Measurements from ENCODE around the gene CHMP2A. TPM values are rescaled to one million over a fixed set of nuclear protein-coding genes. Genes with fewer than 3 reads are reported as not detected.
"Not testable (repeated sequence)": the region's sequence is repeated elsewhere in the genome, so short reads cannot be mapped to it uniquely, and the experiment has no call there.

CHMP2A gene
- total and polyA plus RNA-seq, 5 donors, result 106 to 196 (median 116) TPM

DNA sequence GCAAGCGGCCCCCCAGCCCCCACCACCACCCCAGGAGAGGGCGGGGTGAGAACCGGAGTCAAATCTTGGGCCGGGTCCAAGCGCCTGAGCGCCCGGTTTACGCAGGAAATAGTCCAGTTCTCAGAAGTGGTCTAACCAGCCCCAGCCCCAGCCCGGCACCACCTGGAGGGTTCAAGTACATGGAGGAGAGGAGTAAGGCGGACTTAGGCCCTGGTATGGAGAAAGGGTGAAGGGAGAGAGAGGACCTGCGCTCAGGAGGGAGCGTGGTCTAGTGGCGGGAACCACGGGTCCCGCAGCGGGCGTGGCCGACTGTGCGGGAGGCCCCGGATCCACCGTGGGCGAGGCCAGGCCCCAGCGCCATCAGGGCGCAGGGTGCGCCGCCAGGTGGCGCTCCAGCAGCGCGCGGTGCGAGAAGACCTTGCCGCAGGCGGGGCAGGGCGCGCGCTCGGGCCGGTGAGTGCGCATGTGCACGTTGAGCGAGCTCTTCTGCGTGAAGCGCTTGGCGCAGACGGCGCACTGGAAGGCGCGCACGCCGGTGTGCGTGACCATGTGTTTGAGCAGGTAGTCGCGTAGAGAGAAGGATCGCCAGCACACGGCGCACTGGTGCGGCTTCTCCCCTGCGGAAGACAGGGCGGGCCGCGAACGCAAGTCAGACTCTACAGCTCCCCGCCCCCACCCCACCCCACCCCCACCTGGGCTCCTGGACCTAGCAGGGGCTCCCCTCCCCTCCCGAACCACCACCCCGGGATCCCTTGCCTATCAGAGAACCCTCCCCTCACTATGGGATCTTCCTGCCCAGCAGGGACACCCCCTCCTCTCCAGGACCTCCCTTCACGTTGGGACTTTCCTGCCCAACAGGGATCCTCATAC, 41.0 kb downstream of the CHMP2A start:
- DNase-seq, result peak; percentile 92 to 96 (median 96)
- H3K9me3 ChIP-seq (ENCODE audit: control insufficient read depth, low read length), result no peaks in the 10 kb centered on the region
- WGBS, result 24% methylated on average over 66 of the region's 66 CpGs
- peaks cover 3% of the 10 kb centered on the region for H3K4me1 ChIP-seq (ENCODE audit: control insufficient read depth, insufficient read depth, low read length)
- intact Hi-C loops (cut with DNase I), result no loop called here
- H3K4me3 ChIP-seq (ENCODE audit: low read length), result no peak overlapping the region
- H3K27me3 ChIP-seq (ENCODE audit: control insufficient read depth, insufficient read depth), result no peaks in the 10 kb centered on the region
- H3K27ac ChIP-seq (ENCODE audit: low read length), result no peak overlapping the region
- peak; percentile 86 to 89 for ATAC-seq

DNA sequence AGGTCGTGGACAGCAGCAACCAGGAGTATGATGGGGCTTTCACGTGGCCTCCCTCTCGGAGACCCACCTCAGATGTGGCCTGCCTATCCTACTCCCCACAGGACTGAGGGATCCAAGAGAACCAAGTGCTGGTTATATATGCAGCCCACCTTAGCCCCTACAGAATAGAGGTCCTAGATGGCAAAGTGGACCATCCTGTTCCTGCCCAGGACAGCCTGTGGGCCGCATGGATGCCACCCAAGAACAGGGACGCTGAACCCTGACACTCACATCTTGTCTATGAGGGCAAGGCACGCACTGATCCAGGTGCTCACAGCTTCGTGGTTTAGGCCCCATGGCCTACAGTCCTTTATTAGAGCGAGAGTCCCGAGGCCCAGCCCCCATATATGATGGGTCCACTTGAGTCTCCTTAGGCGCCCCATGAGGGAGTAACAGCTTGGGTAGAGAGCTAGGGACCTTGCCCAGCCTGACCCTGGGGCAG, 41.7 kb downstream of the CHMP2A start:
- no peaks in the 10 kb centered on the region for H3K9me3 ChIP-seq (ENCODE audit: control insufficient read depth, low read length)
- H3K27ac ChIP-seq (ENCODE audit: low read length), result no peak overlapping the region
- H3K4me3 ChIP-seq (ENCODE audit: low read length), result no peak overlapping the region
- H3K27me3 ChIP-seq (ENCODE audit: control insufficient read depth, insufficient read depth), result no peaks in the 10 kb centered on the region
- WGBS, result 86% methylated on average over 10 of the region's 10 CpGs
- H3K4me1 ChIP-seq (ENCODE audit: control insufficient read depth, insufficient read depth, low read length), result peaks cover 3% of the 10 kb centered on the region
- no peak for DNase-seq
- peak in 1 of 2 donors; percentile 8 for ATAC-seq
- intact Hi-C loops (cut with DNase I), result no loop called here

DNA sequence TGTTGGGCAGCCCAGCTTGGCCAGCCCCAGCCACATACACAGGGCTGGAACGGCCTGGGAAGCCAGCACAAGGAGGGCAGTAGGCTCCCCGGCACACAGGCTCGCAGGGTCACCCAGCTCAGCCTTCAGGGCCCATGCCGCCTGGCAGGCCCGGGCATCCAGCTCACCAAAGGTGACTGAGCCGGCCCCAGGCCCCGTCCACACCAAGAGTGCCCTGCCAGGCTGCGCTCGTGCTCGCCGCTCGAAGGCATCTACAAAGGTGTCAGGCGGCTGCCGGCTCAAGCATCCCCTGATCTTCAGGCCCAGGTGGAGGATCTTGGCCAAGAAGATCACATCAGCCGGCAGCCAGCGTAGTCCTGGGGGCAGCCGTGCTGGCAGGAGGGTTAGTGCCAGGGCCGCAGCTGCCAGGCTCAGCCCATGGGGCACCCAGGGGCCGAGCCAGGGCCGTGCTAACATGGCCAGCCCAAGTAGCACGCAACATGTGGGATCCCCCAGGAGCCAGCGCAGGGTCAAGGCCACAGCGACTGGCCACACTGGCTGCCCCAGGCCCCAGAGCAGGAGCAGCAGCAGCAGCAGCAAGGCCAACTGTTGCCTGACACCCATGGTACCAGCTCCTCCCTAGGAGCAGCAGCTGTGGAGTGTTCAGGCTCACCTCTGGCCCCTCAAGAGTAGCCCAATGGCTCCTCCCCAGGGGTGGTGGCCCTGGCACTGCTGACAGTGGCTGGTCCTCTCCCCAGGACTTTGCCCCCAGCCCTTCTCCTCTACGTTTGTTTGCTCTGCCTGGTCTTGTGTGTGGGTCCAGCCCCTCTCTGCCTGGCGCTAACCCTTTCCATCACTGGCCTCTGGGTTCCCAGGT, 43.3 kb downstream of the CHMP2A start, which contains the start of gene SLC27A5:
SLC27A5 (minus strand) TSS at position 640 of the 856 bp plus-strand sequence; CDS start at position 603, 37 bp downstream.
- WGBS, result 89% methylated on average over 25 of the region's 25 CpGs
- intact Hi-C loops (cut with DNase I), result no loop called here
- no peaks in the 10 kb centered on the region for H3K4me1 ChIP-seq (ENCODE audit: control insufficient read depth, insufficient read depth, low read length)

DNA sequence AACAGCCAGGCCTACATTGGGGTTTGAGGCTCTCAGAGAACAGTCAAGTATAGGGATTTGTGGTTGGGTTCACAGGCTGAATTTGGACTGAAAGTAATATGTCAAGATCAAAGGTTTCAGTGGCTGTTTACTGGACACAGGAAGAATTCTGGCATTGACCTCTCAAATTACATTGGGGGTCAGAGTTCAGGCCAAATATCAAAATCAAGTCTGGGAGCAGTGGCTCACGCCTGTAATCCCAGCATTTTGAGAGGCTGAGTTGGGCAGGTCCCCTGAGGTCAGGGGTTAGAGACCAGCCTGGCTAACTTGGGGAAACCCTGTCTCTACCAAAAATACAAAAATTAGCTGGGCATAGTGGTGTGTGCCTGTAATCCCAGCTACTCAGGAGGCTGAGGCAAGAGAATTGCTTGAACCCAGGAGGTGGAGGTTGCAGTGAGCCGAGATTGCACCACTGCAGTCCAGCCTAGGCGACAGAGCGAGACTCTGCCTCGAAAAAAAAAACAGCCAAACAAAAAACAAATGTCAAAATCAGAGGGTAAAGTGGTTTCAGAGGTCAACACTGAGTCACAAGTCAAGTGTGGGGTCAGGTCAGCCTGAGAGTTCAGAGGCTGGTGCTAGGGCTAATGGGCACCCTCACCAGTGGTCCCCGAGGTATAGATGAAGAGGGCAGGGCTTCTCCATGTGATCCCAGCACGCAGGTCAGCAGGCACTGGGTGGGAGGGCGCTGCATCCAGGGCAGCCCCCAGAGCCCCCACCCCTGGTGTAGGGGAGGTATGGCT, 44.6 kb downstream of the CHMP2A start:
- H3K4me3 ChIP-seq (ENCODE audit: low read length), result no peak overlapping the region
- peak in 1 of 3 donors; percentile 51 for DNase-seq
- no peaks in the 10 kb centered on the region for H3K27me3 ChIP-seq (ENCODE audit: control insufficient read depth, insufficient read depth)
- WGBS, result 83% methylated on average over 8 of the region's 8 CpGs
- no peak overlapping the region for H3K27ac ChIP-seq (ENCODE audit: low read length)
- intact Hi-C loops (cut with DNase I), result no loop called here
- no peak for ATAC-seq
- H3K9me3 ChIP-seq (ENCODE audit: control insufficient read depth, low read length), result no peaks in the 10 kb centered on the region
- H3K4me1 ChIP-seq (ENCODE audit: control insufficient read depth, insufficient read depth, low read length), result no peaks in the 10 kb centered on the region

More for the DNA sequence above, 43.3 kb downstream of the CHMP2A start, which contains the start of gene SLC27A5:
- H3K4me3 ChIP-seq (ENCODE audit: low read length), result no peak within 1 kb of the TSS
- H3K27me3 ChIP-seq (ENCODE audit: control insufficient read depth, insufficient read depth), result no peaks in the 10 kb centered on the region
- ATAC-seq (no peak), DNase-seq (no peak)
- no peak within 1 kb of the TSS for H3K27ac ChIP-seq (ENCODE audit: low read length)
- no peaks in the 10 kb centered on the region for H3K9me3 ChIP-seq (ENCODE audit: control insufficient read depth, low read length)

DNA sequence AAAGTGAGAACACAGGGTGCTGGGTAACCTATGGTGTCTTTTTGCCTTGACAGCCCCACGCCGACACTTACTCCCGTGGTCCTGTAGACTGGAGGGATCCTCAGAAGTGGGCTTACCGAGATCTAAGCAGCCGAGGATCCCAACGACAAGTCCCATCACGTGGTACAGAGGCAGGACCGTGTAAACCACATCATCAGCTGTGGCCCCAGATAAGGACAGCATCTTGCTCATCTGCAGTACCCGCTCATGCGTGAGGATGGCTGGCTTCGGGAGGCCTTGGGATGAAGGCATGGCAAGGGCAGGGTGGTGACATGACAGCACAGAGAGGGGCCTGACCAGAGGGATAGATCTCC, 45.2 kb downstream of the CHMP2A start:
- Histone ChIP-seq H3K9me3 (ENCODE audit: control insufficient read depth, low read length) (no peaks in the 10 kb centered on the region), H3K27me3 (ENCODE audit: control insufficient read depth, insufficient read depth) (no peaks in the 10 kb centered on the region), H3K4me3 (ENCODE audit: low read length) (no peak overlapping the region), H3K4me1 (ENCODE audit: control insufficient read depth, insufficient read depth, low read length) (no peaks in the 10 kb centered on the region), H3K27ac (ENCODE audit: low read length) (no peak overlapping the region)
- peak in 1 of 3 donors; percentile 17 for DNase-seq
- no peak for ATAC-seq
- intact Hi-C loops (cut with DNase I), result no loop called here
- WGBS, result 88% methylated on average over 11 of the region's 11 CpGs

DNA sequence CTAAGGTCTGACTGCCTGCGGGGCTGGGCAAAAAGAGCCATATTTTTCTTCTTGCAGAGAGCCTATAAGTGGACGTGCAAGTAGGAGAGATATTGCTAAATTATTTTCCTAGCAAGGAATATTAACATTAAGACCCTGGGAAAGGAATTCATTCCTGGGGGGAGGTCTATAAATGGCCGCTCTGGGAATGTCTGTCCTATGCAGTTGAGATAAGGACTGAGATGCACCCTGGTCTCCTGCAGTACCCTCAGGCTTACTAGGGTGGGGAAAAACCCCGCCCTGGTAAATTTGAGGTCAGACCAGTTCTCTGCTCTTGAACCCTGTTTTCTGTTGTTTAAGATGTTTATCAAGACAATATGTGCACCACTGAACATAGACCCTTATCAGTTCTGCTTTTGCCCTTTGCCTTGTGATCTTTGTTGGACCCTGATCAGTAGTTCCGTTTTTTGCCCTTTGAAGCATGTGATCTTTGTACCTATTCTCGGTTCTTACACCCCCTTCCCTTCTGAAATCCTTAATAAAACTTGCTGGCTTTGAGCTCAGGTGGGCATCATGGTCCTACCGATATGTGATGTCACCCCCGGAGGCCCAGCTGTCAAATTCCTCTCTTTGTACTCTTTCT, 47.2 kb downstream of the CHMP2A start:
- DNase-seq; H3K4me3 ChIP-seq (ENCODE audit: low read length); H3K9me3 ChIP-seq (ENCODE audit: control insufficient read depth, low read length); H3K27ac ChIP-seq (ENCODE audit: low read length); ATAC-seq; intact Hi-C loops (cut with DNase I); H3K27me3 ChIP-seq (ENCODE audit: control insufficient read depth, insufficient read depth); H3K4me1 ChIP-seq (ENCODE audit: control insufficient read depth, insufficient read depth, low read length): not testable (repeated sequence)
- 64% methylated on average over 8 of the region's 8 CpGs for WGBS

Small RNAs within 50 kb of the gene (microRNA-seq; reads per million reads assigned to microRNA genes)
- 0 to 0.54 reads per million in 2 donors for gene MIR6807

Other genes starting within 250 kb of the CHMP2A start
- gene ERVK3-1, start 249.7 kb downstream of the CHMP2A start, total RNA-seq, result 10 to 100 TPM; 19.9 to 24.1 (median 21.1) TPM
- gene ERVK3-1, start 249.7 kb downstream of the CHMP2A start, polyA plus RNA-seq, result 27.7 TPM
- gene ZSCAN22, start 228.1 kb downstream of the CHMP2A start, total RNA-seq, result 1 to 10 TPM; 1.4 to 2.1 (median 1.9) TPM
- gene ZSCAN22, start 228.1 kb downstream of the CHMP2A start, polyA plus RNA-seq, result 0.79 TPM
- 10 to 100 TPM; 21.0 to 36.0 (median 28.6) TPM for gene A1BG, start 201.6 kb downstream of the CHMP2A start, total RNA-seq
- gene A1BG, start 201.6 kb downstream of the CHMP2A start, polyA plus RNA-seq, result 32.6 TPM
- 1 to 10 TPM in 1 of 4 donors, under 1 TPM in 3; 0.33 to 1.1 (median 0.47) TPM for gene ZNF497, start 192.4 kb downstream of the CHMP2A start, total RNA-seq
- 0.27 TPM for gene ZNF497, start 192.4 kb downstream of the CHMP2A start, polyA plus RNA-seq
- under 1 TPM; 0.33 to 0.82 (median 0.55) TPM for gene ZNF837, start 174.1 kb downstream of the CHMP2A start, total RNA-seq
- 0.52 TPM for gene ZNF837, start 174.1 kb downstream of the CHMP2A start, polyA plus RNA-seq
- gene RPS5, start 167.8 kb downstream of the CHMP2A start, total RNA-seq, result 100 to 1,000 TPM; 513 to 681 (median 600) TPM
- 566 TPM for gene RPS5, start 167.8 kb downstream of the CHMP2A start, polyA plus RNA-seq
- gene RNF225, start 159.4 kb downstream of the CHMP2A start, total RNA-seq, result not detected
- not detected for gene RNF225, start 159.4 kb downstream of the CHMP2A start, polyA plus RNA-seq
- gene ZNF584, start 146.5 kb downstream of the CHMP2A start, total RNA-seq, result 10 to 100 TPM; 19.2 to 22.6 (median 20.2) TPM
- 13.6 TPM for gene ZNF584, start 146.5 kb downstream of the CHMP2A start, polyA plus RNA-seq
- gene ZNF132, start 115.0 kb downstream of the CHMP2A start, total RNA-seq, result 1 to 10 TPM; 6.4 to 7.5 (median 6.8) TPM
- gene ZNF132, start 115.0 kb downstream of the CHMP2A start, polyA plus RNA-seq, result 2.4 TPM
- gene ZNF324B, start 103.5 kb downstream of the CHMP2A start, total RNA-seq, result 1 to 10 TPM; 2.7 to 4.8 (median 3.7) TPM
- gene ZNF324B, start 103.5 kb downstream of the CHMP2A start, polyA plus RNA-seq, result 1.9 TPM
- gene ZNF324, start 88.0 kb downstream of the CHMP2A start, total RNA-seq, result 1 to 10 TPM; 5.2 to 7.4 (median 6.9) TPM
- 3.3 TPM for gene ZNF324, start 88.0 kb downstream of the CHMP2A start, polyA plus RNA-seq
- 1 to 10 TPM; 4.8 to 7.6 (median 5.7) TPM for gene ZNF446, start 78.8 kb downstream of the CHMP2A start, total RNA-seq
- gene ZNF446, start 78.8 kb downstream of the CHMP2A start, polyA plus RNA-seq, result 6.4 TPM
- gene SLC27A5, start 43.1 kb downstream of the CHMP2A start, total RNA-seq, result 1 to 10 TPM; 5.3 to 8.1 (median 7.5) TPM
- 7.6 TPM for gene SLC27A5, start 43.1 kb downstream of the CHMP2A start, polyA plus RNA-seq
- 10 to 100 TPM in 3 of 4 donors, 1 to 10 TPM in 1; 9.9 to 13.1 (median 11.1) TPM for gene ZBTB45, start 35.3 kb downstream of the CHMP2A start, total RNA-seq
- gene ZBTB45, start 35.3 kb downstream of the CHMP2A start, polyA plus RNA-seq, result 7.0 TPM
- gene TRIM28, start 11.0 kb downstream of the CHMP2A start, total RNA-seq, result 100 to 1,000 TPM; 139 to 161 (median 148) TPM
- gene TRIM28, start 11.0 kb downstream of the CHMP2A start, polyA plus RNA-seq, result 98.7 TPM
- 100 to 1,000 TPM; 117 to 137 (median 123) TPM for gene UBE2M, start 3.5 kb upstream of the CHMP2A start, total RNA-seq
- 92.7 TPM for gene UBE2M, start 3.5 kb upstream of the CHMP2A start, polyA plus RNA-seq
- 10 to 100 TPM; 10.1 to 15.6 (median 12.8) TPM for gene MZF1, start 18.2 kb upstream of the CHMP2A start, total RNA-seq
- gene MZF1, start 18.2 kb upstream of the CHMP2A start, polyA plus RNA-seq, result 12.0 TPM